Non-pigmented ciliary epithelial cell (primary cell): Measurements from ENCODE around the gene NOD1.
"Not testable (repeated sequence)": the region's sequence is repeated elsewhere in the genome, so short reads cannot be mapped to it uniquely, and the experiment has no call there.

Experiments
- DNase-seq: peaks from one replicate; pipeline ENCODE4 v3.0.0-alpha.2; 2010; ENCODE audit warnings: low read depth

Gene NOD1

DNA sequence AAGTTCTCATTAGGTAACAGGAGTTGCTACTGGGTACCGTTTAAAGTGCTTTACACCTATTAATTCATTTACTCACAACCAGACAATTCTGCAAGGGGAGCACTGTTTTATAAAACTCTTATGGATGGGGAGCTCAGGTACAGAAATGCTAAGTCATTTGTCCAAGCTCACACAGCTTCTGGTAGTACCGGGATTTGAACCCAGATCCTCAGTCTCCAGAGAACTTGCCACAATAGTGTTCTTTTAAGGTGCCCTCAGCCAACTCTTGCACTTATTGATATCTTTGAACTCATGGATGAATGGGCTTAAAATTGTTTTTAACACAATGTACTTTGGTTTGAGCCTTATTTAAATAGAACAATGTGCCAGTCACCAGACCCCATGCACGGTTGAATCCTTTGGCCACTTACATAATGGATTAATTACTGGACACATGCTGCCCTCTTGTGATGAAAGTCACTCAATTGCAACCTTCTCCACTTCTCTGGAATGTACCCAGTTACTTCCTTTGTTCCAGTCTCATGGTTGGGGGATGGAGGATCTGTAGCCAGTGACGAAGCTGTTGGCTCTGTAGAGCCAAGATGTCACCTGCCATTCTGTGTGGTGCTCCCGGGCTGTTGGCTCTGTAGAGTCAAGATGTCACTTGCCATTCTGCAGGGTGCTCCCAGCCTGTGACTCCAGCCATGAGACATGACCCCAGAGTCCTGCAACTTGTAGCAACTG, 65.6 kb downstream of the NOD1 start:
- DNase-seq, result peak; percentile 59

DNA sequence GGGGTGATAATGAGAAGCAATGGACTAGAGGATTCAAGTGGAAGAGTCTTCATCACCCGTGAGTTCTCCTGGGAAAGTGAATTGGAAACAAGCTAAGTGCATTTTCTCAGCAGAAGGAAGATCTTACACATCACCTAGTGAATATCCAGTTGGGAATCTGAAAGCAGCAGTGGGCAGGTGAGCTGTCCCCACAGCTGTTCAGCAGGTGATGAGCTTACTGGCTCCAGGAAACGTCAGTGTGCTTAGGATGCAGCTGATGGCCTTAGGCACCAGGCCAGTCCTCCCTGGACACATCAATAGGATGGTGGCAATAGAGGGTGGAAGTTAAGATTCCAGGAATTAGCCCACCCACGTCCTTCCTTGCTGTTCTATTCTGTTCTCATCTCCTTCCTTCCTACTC, 66.7 kb downstream of the NOD1 start:
- DNase-seq, result no peak

DNA sequence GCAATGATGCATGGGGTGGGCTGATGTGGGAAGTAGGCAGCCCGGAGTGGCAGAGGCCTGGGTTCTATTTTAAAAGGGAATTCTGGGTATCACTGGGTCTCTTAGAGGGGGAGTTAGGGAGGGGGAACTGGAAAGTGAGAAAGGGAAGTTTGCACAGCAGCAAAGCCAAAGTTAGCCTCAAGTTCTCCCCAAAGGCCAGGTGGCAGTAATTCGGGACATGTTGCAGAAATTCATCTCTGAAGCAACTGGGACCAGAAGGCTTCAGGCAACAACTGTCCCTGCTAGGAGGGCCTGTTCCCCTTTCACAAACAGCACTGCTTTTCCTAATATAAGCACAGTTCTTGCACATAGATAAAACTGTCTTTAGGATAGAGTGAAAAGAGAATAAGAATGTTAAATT, 67.4 kb downstream of the NOD1 start:
- no peak for DNase-seq

DNA sequence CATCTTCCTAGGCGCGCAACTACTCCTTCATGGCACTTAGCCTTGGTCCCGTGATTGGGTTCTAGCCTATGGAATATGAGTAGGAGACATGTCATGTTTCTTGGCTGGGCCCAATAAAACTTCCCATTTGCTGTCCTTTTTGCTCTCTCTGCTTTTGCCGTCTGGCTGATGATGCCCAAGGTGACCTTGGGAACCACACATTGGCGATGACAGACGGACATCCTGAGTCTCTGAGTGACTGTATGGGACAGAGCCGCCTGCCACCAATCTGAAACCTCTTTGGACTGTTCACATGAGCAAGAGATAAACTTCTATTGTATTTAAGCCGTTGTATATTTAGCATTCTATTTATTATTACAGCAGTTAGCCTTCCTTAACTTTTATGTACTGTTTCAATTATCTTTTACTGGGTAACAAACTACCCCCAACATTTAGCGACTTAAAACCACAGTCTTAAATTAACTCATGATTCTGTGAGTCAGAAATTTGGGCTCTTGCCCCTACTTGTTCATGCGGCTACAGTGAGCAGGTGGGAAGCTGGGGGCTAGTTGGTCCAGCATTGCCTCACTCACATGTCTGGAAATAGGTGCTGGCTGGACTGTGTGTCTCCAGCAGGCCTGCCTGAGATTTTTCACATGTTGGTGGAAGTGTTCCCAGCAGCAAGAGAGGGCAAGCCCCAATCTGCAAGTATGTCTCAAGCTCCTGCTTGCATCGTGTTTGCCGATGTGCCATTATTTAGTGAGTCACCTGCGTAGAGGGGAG, 71.7 kb downstream of the NOD1 start:
- DNase-seq, result no peak

DNA sequence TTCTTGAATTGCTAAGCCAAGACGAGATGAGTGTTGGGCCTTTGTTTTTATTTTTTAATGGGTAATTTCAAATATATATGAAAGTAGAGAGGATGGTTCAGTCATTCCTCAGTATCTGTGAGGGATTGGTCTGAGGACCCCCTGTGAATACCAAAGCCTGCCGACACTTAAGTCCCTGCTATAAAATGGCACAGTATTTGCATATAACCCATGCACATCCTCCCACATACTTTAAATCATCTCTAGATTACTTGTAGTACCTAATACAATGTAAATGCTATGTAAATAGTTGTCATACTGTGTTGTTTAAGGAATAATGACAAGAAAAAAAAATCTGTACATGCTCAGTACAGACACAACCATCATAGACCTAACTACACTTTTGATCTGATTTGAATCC, 73.4 kb downstream of the NOD1 start:
- no peak for DNase-seq

DNA sequence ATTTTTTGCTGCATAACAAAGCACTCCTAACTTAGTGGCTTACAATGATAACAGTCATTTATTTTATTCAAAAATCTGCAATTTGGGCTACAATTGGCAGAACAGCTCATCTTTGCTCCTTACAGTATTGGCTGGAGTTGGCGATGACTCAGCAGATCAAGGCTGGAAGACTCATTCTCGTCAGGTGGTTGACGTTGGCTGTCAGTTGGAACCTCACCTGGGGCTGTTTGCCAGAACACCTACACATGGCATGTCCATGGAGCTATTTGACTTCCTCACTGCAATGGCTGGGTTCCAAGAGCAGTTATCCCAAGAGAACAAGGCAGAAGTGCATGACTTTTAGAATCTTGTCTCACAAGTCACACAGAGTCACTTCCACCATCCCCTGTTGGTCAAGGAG, 75.1 kb downstream of the NOD1 start:
- DNase-seq, result no peak

DNA sequence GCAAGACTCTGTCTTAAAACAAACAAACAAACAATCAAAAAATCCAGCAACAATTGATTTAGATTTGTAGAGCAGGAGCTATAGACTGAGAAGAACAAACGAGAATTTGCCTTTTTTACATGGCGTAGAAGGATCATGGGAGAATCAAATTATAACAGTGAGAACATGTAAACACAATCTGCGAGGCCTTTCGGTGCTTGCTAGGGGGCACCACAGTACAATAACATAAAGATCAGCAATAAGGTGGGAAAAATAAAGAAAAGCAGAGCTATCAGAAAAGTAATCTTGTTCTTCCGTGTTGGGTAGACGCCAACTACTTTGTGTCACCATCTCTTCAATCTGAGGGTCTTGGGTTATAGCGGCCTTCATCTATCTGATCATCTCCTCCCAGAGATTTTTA, 82.2 kb downstream of the NOD1 start:
- no peak for DNase-seq

DNA sequence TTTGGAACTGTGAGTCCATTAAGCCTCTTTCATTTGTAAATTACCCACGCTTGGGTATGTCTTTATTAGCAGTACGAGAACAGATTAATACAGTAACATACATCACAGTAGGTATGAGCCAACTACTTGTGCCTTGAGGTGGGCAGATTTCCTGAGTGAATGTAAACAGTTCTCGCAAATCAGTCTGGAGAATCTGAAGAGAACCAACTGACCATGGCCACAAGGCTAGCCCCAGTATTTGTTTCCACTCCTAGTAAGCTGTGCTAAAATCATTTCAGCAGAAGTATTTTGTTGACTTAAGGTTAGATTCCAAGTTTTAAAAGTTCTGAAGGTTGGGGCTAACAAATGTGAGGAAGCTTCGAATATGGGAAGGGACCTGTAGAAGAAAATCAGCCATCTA, 82.9 kb downstream of the NOD1 start:
- no peak for DNase-seq

DNA sequence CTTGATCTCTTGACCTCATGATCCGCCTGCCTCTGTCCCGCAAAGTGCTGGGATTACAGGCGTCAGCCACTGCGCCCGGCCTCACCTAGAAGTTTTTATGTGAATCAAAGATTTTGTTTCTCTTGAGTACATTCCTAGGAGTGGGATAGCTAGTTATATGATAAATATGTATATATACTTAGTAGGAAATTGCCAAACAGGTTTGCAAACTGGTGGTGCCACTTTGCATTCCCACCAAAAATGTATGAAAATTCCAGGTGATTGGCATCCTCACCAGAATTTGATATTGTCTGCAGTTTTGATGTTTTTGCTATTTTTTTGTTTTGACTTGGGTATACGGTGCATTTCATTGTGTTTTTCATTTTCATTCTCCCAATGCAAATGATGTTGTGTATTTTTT, 86.8 kb downstream of the NOD1 start:
- DNase-seq, result no peak

DNA sequence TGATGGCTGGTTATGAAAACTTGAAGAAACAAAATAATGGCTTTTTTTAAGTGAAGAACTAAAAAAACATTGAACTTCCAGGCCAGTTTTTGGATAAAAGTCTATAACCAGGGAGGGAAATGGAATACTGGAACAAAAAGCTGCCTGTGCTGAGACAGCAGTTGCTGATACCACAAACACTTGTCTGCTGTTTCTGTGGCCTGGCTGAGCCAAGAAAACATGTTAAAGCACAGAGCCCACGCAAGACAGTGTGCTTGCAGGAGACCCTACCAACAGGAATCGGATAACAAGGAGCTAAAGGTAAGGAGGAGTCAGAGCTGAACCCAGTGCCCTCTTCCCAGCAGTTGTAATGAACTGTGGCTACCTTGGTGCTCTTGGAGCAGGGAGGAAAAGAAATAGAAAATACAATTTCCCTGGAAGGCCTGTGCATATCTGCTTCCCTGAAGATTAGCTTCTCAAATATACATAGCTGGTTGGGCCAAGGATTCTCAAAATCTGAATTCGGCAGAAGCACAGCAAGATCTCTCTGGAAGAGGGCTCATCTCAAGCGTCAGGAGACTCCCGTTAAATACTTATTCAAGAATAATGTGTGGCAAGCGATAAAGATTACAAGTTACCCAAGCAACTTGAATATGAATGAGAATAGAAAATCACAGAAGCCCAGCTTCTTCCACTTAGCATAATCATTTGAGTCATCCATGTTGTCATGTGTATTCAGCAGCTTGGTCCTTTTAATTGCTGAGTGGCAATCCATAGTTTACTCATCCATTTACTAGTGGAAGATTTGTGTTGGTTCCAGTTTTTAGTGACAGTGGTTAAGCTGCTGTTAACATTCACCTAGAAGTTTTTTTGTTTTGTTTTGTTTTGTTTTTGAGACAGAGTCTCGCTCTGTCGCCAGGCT, 87.6 kb downstream of the NOD1 start:
- no peak for DNase-seq

DNA sequence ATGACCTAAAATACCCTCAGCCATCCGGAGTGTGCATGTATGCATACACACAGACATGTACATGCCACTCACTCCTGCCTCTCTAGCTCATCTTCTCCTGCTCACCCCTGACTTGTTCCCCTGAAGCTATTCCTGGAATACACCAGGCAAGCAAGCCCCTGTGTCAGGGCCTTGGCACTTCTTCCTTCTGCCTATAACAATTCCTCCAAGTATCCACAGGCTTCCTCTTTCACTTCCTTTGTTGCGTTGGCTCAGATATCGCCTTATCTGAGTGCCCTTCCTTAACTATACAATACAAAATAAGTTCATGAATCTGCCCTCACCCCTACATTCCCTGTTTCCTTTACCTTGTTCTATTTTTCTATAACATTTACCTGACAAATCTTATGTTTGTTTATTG, 88.8 kb downstream of the NOD1 start:
- DNase-seq, result no peak

DNA sequence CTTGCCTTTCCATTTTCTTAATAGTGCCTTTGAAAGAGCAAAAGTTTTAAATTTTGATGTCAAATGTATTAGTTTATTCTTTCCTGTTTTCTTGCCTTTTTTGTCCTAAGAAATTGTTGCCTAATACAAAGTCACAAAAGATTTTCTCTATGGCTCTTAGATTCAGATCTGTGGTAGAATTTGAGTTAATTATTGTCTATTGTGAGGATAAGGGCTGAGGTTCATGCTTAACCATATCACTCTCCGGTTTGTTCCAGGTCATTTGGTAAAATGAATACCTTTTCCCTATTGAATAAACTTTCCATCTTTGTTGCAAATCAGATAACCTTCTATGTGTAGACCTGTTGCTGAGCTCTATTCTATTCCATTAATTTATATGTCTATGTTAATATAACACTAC, 96.0 kb downstream of the NOD1 start:
- DNase-seq, result no peak

DNA sequence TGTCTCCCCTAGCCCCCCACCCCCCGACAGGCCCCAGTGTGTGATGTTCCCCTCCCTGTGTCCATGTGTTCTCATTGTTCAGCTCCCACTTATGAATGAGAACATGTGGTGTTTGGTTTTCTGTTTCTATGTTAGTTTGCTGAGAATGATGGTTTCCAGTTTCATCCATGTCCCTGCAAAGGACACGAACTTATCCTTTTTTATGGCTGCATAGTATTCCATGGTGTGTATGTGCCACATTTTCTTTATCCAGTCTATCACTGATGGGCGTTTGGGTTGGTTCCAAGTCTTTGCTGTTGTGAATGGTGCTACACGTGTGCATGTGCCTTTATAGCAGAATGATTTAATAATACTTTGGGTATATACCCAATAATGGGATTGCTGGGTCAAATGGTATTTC, 97.8 kb downstream of the NOD1 start:
- DNase-seq, result not testable (repeated sequence)

DNA sequence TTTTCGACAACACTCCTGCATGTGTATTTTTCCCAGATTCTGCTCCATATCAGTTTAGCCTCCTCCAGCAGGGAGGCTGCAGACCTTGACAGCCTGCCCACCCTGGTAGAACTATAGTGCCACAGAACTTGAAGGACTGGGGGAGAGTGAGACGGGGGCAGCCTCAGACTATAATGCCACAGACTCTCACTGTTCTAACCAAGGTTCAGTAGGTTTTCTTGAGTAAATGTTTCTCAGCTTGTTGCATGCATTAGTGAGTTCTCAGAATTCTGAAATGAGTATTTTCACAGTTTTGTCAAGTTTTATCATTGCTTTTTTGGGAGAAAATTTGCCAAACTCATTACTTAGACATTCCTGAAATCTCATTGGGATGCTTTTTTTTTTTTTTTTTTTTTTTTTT, 98.3 kb downstream of the NOD1 start:
- DNase-seq, result no peak

DNA sequence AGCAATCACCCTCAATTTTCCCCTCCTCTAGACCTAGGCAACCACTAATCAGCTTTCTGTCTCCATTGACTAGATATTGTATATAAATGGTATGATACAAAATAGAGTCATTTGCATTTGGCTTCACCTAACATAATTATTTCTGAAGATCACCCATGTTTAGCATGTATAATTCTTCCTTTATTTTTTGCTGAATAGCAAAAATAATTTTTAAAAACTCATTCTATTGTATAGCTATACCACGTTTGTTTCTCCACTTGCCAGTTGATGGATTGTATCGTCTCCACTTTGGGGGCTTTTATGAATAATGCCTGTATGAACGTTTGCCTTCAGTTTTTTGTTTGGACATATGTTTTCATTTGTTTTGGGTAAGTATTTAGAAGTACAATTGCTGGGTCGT, 98.8 kb downstream of the NOD1 start:
- DNase-seq, result no peak

DNA sequence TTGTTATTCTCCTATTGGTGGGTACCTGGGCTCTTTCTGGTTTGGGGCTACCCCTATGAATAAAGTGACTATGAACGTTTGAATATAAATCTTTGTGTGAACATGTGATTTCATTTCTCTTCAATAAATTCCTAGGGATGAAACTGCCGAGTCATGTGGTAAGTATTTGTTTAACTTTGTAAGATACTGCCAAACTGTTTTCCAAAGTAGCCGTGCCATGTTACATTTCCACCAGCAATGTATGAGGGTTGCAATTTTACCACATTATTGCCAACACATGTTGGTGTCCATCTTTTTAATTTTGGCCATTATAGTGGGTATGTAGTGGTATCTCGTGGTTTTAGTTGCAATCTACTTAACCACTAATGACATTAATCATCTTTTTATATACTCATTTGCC, 99.5 kb downstream of the NOD1 start:
- DNase-seq, result no peak

DNA sequence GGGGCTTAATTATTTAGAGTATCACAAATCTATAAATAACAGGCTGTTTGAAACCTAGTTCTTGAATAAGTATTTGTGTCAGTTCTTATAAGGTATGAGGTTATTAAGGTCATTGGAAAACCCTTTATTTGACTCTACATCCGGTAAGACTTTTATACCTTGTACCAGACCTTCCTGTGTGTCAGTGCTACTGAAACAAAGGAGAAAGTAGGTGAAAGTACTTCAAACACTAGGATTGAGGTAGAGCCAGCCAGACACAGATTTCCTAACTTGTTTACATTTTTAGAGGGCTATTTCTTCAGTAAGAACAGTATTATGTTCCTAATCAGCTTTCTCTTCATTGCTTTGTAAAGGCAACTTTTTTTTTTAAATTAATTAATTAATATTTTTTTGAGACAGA, 100.3 kb downstream of the NOD1 start:
- DNase-seq, result no peak
